CD4-positive, alpha-beta T cell treated with Interferon gamma for 1 hour (primary cell): Measurements from ENCODE around the gene SPRED2.

Experiments used
- DNase-seq: peaks from one replicate; pipeline ENCODE4 v3.0.0-alpha.2; 2020

The SPRED2 gene

GRCh38 chr2:65267008-65267407 lies 165.4 kb downstream of the SPRED2 start:
- DNase-seq, result no peak

GRCh38 chr2:65265671-65266045 lies 166.7 kb downstream of the SPRED2 start:
- no peak for DNase-seq

- DNase-seq, result no peak
These were observed 167.4 kb downstream of the SPRED2 start for GRCh38 chr2:65264821-65265670.

GRCh38 chr2:65263986-65264385 lies 168.4 kb downstream of the SPRED2 start:
- no peak for DNase-seq

- no peak for DNase-seq
These were observed 169.1 kb downstream of the SPRED2 start for GRCh38 chr2:65263262-65263661.

GRCh38 chr2:65261676-65262075 lies 170.7 kb downstream of the SPRED2 start:
- DNase-seq, result no peak
